NCI-H2029 treated with DMSO at 0.1 percent for 48 hours (cell line): ENCODE data around the gene HERC2.
"Not testable (repeated sequence)": the region's sequence is repeated elsewhere in the genome, so short reads cannot be mapped to it uniquely, and the experiment has no call there.

ENCODE experiments used
- DNase-seq: peaks from one replicate; lab custom pipeline; 2025; lab: John Stamatoyannopoulos, UW

Gene HERC2

GRCh38 chr15:28227303-28227702, 94.7 kb downstream of the HERC2 start:
- not testable (repeated sequence) for DNase-seq

GRCh38 chr15:28222612-28223011, 99.4 kb downstream of the HERC2 start:
- DNase-seq, result not testable (repeated sequence)

- DNase-seq, result not testable (repeated sequence)
These were observed 100.3 kb downstream of the HERC2 start for GRCh38 chr15:28221696-28222095.

- DNase-seq, result no peak
These were observed 102.9 kb downstream of the HERC2 start for GRCh38 chr15:28219116-28219515.

GRCh38 chr15:28216946-28217546, 104.9 kb downstream of the HERC2 start:
- DNase-seq, result not testable (repeated sequence)

GRCh38 chr15:28215521-28215920, 106.5 kb downstream of the HERC2 start:
- DNase-seq, result not testable (repeated sequence)

- not testable (repeated sequence) for DNase-seq
These were observed 107.8 kb downstream of the HERC2 start for GRCh38 chr15:28214006-28214790.

GRCh38 chr15:28213393-28213792, 108.6 kb downstream of the HERC2 start:
- not testable (repeated sequence) for DNase-seq

GRCh38 chr15:28208583-28208982, 113.4 kb downstream of the HERC2 start:
- DNase-seq, result no peak

- not testable (repeated sequence) for DNase-seq
These were observed 116.3 kb downstream of the HERC2 start for GRCh38 chr15:28205640-28206039.

GRCh38 chr15:28203055-28203828, 118.7 kb downstream of the HERC2 start:
- not testable (repeated sequence) for DNase-seq

GRCh38 chr15:28202124-28202523, 119.9 kb downstream of the HERC2 start:
- DNase-seq, result not testable (repeated sequence)

GRCh38 chr15:28198215-28198614, 123.8 kb downstream of the HERC2 start:
- not testable (repeated sequence) for DNase-seq

GRCh38 chr15:28197694-28198093, 124.3 kb downstream of the HERC2 start:
- DNase-seq, result not testable (repeated sequence)

GRCh38 chr15:28196581-28196980, 125.4 kb downstream of the HERC2 start:
- DNase-seq, result not testable (repeated sequence)

- DNase-seq, result no peak
These were observed 129.2 kb downstream of the HERC2 start for GRCh38 chr15:28192772-28193171.

- DNase-seq, result no peak
These were observed 130.1 kb downstream of the HERC2 start for GRCh38 chr15:28191832-28192231.

- DNase-seq, result no peak
These were observed 131.4 kb downstream of the HERC2 start for GRCh38 chr15:28190391-28191174.

- no peak for DNase-seq
These were observed 136.7 kb downstream of the HERC2 start for GRCh38 chr15:28185148-28185895.

GRCh38 chr15:28184166-28184565, 137.8 kb downstream of the HERC2 start:
- DNase-seq, result no peak

- no peak for DNase-seq
These were observed 139.2 kb downstream of the HERC2 start for GRCh38 chr15:28182731-28183130.
